Lower leg skin (tissue), 3 donors: ENCODE measurements around the gene RHOB.

Experiments used
- POLR2A ChIP-seq, 2 donors: fragments of 450-650 bp; IDR thresholded peaks; one replicate each; pipeline ENCODE4 v1.6.1; 2016 to 2017; ENCODE audit warnings: antibody characterized with exemption in 2 of 2, mild to moderate bottlenecking in 1 of 2, moderate library complexity in 1 of 2
- TF ChIP-seq, protein P1 (sequence below), 3 donors: fragments of 450-650 bp; IDR thresholded peaks; one replicate each; pipeline ENCODE4 v1.5.1; 2016; ENCODE audit warnings: antibody characterized with exemption in 3 of 3, mild to moderate bottlenecking in 3 of 3, moderate library complexity in 2 of 3

DNA sequence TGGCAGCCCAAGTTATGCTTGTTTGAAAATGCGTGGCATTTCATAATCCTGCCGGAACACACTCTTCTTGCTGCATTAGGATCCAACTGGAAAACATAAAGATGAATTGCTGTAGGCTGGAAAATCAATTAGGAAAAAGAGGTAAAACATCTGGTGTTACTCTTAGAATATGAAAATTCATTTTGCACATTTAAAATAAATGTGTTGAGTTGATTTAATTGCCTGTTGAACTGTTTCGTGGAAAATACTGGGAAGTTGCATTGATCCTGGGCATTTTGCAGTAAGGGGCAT lies 4.1 kb downstream of the RHOB start:
- TF ChIP-seq, protein P1, sequence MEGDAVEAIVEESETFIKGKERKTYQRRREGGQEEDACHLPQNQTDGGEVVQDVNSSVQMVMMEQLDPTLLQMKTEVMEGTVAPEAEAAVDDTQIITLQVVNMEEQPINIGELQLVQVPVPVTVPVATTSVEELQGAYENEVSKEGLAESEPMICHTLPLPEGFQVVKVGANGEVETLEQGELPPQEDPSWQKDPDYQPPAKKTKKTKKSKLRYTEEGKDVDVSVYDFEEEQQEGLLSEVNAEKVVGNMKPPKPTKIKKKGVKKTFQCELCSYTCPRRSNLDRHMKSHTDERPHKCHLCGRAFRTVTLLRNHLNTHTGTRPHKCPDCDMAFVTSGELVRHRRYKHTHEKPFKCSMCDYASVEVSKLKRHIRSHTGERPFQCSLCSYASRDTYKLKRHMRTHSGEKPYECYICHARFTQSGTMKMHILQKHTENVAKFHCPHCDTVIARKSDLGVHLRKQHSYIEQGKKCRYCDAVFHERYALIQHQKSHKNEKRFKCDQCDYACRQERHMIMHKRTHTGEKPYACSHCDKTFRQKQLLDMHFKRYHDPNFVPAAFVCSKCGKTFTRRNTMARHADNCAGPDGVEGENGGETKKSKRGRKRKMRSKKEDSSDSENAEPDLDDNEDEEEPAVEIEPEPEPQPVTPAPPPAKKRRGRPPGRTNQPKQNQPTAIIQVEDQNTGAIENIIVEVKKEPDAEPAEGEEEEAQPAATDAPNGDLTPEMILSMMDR (IDR thresholded peaks at IDR 0.05): no peak
- no peak for TF ChIP-seq POLR2A (IDR thresholded peaks at IDR 0.05)
